GM21737 (cell line): Measurements from ENCODE around the gene PCDH15.

Experiments
- ATAC-seq: cut with Tn5 transposase; IDR thresholded peaks from one replicate; pipeline ENCODE4 v1.9.1; 2021; ENCODE audit warnings: mild to moderate bottlenecking, moderate library complexity; ENCODE audit not compliant: unreplicated experiment

The PCDH15 gene

DNA sequence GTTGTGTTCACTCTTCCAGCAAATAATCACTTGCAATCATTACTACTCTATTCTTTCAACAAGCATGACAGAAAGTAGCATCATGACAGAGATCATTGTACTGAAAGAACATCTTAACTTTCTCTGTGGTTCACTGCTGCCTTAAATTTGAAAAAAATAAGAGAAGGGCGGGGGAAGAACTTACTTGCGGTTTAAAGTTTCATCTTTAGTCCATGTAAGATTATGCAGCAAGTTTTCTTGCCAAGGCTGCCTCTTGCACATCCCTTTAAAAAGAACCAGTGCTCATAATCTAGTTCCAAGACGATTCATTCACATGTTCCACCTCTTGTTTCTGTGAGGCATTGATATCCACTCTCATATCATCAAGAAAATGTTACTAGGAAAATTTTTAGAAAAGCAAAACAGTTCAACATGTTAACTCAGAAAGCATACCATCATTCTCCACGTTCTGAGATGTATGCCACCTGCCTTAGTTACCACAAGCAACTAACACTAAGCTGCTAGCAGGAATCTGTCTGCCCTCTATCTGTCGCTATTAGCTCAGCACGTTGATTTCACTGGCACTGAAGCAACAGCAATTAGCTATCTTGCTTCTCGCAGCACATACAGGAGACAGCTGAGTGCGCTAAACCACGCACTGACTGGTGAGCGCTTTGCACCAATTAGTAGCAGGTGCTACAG is at the start of gene PCDH15:
Gene PCDH15 (minus strand): TSS at position 491 of the 681 bp plus-strand sequence. CDS start 136,969 bp downstream, outside the sequence.
- ATAC-seq: no peak

GRCh38 chr10:54843932-54844331 is 42.9 kb upstream of the PCDH15 start:
- no peak for ATAC-seq

DNA sequence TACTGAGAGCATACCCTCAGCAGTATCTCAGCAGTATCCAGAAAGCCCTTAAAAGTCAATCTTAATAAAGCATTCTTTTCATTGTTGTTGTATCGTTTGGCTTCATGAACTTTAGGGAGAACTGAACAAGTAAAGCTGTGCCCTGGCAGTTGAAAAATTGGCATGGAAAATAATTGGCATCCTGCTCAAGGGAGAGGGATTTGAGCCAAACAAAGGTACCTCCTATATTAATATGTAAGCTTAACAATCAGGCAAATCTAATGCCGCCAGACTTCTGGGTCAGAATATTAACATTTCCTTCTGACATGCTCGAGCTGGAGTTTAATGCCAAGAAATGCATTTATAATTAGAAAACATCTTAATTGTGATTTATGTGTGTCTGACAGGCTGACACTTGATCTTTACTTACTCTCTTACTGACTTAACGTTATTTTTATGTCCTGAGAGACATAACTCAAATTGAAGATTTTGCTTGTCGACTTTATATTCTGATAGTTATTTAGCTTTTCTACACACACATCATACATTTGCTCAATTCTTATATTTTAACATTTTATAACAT is 42.1 kb upstream of the PCDH15 start:
- no peak for ATAC-seq

- ATAC-seq: no peak
These were observed 36.4 kb upstream of the PCDH15 start for GRCh38 chr10:54837479-54837878.

DNA sequence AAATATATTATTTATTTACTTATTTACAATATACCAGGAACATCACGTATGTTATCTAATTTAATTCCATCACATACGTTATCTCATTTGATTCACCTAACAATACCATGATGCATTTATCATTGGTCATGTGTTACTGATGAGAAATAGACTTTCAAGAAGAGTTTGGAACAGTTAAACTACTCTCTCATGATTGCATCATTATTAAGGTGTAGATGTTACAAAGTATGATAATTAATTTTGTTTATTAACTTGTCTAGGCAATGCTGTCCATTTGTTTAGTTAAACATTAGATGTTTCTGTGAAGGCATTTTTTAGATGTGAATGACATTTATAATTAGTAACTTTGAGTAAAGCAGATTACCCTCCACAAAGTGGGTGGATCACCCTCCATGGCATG is 32.0 kb upstream of the PCDH15 start:
- no peak for ATAC-seq

DNA sequence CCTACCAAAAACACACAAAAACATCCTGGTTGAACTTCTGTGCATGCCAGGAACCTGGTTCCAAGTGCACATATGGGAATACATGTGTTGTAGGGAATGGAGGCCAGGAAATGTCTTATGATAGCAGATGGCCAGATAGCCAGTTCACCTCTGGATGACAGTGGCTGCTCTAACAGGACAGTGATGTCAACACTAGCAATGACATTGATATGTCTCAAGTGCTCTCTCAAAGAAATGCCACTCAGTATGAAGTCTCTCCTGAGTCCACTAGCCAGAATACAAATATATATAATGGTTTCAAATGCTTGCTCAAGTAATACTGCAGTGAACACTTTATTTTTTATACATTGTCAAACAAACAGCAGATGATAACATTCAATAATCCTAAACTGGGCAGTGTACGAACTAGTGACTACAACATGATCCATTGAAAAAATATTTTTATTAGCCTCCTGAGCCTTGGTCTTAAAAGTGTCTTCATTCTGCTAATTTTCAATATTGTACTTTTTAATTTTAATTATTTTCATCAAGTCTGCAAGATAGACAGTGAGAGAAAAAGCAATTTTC is 26.0 kb upstream of the PCDH15 start:
- no peak for ATAC-seq

DNA sequence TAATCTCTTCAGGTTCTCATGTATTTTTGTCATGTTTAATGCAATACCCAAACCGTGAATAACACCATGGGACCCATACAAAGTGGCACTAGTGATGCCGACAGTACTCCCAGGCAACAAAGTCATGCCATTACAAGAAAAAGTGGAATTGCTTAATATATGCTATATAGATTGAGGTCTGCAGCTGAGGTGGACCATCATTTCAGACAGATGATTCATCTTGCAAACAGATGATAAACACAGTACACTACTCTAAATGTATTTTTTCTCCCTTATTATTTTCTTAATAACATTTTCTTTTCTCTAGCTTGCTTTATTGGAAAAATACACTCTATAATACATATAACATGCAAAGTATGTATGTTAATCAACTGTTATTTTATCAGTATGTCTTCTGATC is 14.6 kb upstream of the PCDH15 start:
- no peak for ATAC-seq

DNA sequence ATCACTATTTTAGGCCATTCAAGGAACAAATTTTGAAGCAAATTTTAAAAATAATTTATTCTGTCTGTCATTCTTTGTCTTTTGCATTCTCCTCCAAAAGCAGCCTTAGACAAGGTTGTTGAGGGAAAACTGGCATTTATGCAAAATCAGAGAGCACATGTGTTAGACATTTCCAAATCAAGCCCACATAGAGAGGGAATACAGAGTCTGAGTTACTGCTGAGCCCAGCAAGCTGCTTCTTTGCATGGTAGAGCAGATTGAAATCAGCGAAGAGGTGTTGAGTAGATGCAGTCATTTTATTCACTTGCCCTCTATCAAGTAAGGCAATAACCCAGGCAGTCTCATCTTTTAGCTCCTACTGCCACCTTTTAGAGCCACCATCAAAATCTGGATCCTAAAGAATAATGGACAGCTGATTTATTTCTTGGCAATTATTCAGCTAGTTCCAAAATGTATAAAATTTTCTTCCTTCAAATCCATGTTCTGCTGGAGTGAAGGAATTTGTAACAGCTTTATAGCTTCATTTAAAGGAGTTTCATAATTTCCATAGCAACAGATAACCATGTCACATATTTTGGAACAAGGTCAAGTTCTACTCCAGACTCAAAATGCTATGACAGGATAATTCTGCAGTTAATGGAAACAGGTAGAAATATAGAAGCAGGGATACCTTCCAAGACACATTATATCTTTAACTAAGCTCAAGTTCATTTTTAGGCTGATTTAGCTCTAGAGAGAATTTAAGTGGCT is 7.3 kb upstream of the PCDH15 start:
- no peak for ATAC-seq

- no peak for ATAC-seq
These were observed 1.5 kb downstream of the PCDH15 start for GRCh38 chr10:54799506-54799905.

- no peak for ATAC-seq
These were observed 3.3 kb downstream of the PCDH15 start for GRCh38 chr10:54797636-54798321.

- no peak for ATAC-seq
These were observed 4.2 kb downstream of the PCDH15 start for GRCh38 chr10:54796881-54797280.

DNA sequence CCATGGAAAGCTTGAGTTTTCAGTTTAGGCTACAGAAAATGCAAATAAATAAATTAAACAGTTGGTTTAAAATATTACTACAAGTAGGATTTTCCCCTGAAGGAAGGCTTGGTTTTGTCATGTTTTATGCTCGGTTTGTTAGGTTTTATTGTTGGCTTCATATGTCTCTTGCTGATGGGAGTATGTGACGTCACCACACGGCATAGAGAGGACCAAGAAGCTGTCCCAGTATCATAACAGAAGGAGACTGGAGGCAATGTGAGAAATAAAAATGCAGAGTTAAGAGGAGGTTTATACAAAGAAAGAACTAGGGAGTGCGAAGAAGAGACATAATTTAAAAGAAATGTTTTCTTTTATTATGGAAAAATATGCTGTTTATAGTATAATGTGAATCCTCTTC is 24.4 kb downstream of the PCDH15 start:
- ATAC-seq: no peak

DNA sequence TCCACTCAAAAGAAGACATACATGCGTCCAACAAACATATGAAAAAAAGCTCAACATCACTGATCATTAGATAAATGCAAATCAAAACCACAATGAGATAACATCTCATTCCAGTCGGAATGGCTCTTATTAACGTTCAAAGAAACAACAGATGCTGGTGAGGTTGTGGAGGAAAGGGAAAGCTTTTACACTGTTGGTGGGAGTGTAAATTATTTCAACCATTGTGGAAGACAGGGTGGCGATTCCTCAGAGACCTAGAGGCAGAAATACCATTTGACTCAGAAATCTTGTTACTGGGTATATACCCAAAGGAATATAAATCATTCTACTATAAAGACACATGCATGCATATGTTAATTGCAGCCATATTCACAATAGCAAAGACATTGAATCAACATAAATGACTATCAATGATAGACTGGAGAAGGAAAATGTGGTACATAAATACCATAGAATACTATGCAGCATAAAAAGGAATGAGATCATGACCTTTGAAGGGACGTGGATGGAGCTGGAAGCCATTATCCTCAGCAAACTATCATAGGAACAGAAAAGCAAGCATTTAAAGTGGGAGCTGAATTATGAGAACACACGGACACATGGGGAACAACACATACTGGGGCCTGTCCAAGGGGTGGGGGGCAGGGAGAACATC is 28.4 kb downstream of the PCDH15 start:
- no peak for ATAC-seq

GRCh38 chr10:54769051-54769450 is 32.0 kb downstream of the PCDH15 start:
- ATAC-seq: no peak

- no peak for ATAC-seq
These were observed 42.2 kb downstream of the PCDH15 start for GRCh38 chr10:54758791-54759190.

GRCh38 chr10:54749623-54750022 is 51.4 kb downstream of the PCDH15 start:
- ATAC-seq: no peak

GRCh38 chr10:54745436-54745835 is 55.6 kb downstream of the PCDH15 start:
- no peak for ATAC-seq

GRCh38 chr10:54742416-54742815 is 58.6 kb downstream of the PCDH15 start:
- no peak for ATAC-seq

DNA sequence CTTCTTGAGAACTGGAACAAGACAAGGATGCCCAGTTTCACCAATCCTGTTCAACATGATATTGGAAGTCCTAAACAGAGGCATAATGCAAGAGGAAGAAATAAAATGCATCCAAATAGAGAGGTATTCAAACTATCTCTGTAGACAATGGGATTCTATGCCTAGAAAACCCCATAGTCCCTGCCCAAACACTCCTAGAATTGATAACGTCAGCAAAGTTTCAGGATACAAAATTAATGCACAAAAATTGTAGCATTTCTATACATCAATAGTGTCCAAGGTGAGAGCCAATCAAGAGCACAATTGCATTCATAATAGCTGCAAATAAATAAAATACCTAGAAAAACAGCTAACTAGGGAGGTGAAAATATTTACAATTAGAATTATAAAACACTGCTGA is 72.5 kb downstream of the PCDH15 start:
- ATAC-seq: no peak

GRCh38 chr10:54722075-54722474 is 79.0 kb downstream of the PCDH15 start:
- no peak for ATAC-seq

GRCh38 chr10:54710918-54711317 is 90.1 kb downstream of the PCDH15 start:
- ATAC-seq: no peak
